Measurements from ENCODE around the gene GOPC.

GRCh38 chr6:117627533-117627932, 25.2 kb upstream of the GOPC start:
- no peak for TF ChIP-seq CTCF (conservative IDR thresholded peaks at IDR 0.05 in 1 of 2, IDR thresholded peaks at IDR 0.05 in 1 of 2; ENCODE audit: extremely low read depth in 1 of 2, insufficient read depth in 1 of 2, low read depth in 1 of 2, low read length in 2 of 2)
- no peak for TF ChIP-seq EZH2 (IDR thresholded peaks at IDR 0.05; ENCODE audit: borderline replicate concordance, low read length)
